ENCODE results near the gene MXRA7.

DNA sequence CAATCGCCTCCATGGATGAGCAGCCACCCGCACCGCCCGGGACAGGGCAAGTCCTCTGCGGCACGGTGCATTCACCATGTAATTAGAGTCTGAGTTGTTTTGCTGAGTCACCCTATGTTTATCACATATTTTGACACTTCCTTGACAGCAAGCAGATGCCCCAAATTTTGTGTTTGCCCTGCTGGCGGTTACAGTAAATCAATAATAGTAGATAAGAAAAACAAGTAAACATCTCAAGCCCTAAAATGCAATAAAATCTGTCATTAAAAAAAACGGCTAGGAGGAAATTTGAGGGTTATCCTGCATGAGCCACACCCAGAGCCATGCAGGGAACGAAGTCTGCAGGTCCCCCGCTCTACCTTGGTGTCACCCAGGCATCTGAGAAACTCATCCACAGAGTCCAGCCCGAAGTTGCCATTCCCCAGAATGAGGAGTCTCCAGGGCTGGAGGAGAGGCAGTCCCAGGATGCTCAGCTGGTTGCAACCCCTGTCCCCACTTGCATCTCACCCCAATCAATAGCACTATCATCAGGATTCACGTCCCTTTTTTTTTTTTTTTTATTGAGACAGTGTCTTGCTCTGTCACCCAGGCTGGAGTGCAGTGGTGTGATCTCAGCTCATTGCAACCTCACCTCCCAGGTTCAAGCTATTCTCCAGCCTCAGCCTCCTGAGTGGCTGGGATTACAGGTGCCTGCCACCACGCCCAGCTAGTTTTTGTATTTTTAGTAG, 50.7 kb downstream of the MXRA7 start:
- TF ChIP-seq, protein P1, sequence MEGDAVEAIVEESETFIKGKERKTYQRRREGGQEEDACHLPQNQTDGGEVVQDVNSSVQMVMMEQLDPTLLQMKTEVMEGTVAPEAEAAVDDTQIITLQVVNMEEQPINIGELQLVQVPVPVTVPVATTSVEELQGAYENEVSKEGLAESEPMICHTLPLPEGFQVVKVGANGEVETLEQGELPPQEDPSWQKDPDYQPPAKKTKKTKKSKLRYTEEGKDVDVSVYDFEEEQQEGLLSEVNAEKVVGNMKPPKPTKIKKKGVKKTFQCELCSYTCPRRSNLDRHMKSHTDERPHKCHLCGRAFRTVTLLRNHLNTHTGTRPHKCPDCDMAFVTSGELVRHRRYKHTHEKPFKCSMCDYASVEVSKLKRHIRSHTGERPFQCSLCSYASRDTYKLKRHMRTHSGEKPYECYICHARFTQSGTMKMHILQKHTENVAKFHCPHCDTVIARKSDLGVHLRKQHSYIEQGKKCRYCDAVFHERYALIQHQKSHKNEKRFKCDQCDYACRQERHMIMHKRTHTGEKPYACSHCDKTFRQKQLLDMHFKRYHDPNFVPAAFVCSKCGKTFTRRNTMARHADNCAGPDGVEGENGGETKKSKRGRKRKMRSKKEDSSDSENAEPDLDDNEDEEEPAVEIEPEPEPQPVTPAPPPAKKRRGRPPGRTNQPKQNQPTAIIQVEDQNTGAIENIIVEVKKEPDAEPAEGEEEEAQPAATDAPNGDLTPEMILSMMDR (IDR thresholded peaks at IDR 0.05) = no peak
- TF ChIP-seq POLR2AphosphoS5 (IDR thresholded peaks at IDR 0.05) = no peak

Data from stomach (tissue), 4 donors.